GM19025 (cell line): ENCODE data around the gene SIPA1L3.

ENCODE experiments used
- ATAC-seq: cut with Tn5 transposase; IDR thresholded peaks from one replicate; pipeline ENCODE4 v1.9.1; 2021; ENCODE audit warnings: mild to moderate bottlenecking, low read depth, moderate library complexity; ENCODE audit not compliant: unreplicated experiment

The SIPA1L3 gene

GRCh38 chr19:38175422-38175821 is 268.4 kb downstream of the SIPA1L3 start:
- no peak for ATAC-seq

GRCh38 chr19:38180071-38180470 is 273.1 kb downstream of the SIPA1L3 start:
- ATAC-seq, result no peak

DNA sequence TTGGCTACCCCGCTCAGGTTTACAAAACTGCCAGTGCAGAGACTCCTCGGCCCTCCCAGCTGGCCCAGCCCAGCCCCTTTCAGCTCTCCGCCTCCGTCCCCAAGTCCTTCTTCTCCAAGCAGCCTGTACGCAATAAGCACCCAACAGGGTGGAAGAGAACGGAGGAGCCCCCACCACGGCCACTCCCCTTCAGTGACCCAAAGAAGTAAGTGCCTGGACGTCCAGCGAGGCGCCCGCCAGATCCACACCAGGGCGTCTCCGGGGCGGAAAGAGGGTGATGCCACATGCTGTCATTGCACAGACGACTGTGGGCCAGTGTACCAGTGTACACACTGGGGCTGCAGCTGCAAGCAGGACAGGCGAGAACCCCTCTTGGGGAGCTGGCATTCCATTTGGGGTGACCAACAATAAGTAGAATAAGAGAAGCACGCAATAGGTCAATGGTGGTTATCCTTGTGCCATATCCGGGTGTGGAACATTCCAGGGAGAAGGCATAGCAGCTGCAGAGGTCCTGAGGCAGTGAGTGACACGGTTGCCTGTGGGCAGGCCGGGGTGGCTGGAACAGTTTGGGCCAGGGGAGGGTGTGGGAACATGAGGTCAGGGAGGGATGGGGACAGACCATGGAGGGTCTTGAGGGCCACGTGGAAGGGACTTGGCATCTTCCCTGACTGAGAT is 275.7 kb downstream of the SIPA1L3 start:
- ATAC-seq, result no peak

DNA sequence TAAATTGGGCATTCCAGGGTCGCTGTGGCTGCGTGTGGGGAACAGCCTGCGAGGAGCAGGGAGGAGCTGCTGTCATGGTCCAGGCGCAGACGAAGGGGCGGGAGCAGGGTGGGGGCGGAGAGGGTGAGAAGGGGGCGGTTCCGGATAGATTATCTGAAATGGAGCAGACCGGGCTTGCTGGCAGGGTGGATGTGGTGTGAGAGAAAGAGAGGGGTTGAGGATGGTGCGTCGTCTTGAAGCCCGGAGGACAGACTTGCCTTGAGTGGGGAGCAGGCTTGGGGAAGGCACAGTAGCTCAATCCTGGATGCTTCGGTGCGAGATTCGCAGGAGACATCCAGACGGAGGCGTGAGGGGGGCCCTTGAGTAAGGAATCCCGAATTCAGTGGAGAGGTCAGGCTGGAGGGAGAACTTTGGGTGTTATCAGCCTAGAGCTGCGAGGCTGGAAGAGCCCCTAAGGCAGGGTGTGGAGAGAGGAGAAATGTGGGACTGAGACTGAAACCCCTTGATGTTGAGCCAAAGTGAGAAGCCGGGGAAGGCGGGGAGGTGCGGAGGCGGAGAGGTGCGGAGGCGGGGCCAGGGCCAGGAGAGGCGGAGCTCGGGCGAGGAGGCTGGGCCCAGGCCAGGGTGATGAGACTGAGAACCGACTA is 276.4 kb downstream of the SIPA1L3 start:
- ATAC-seq, result no peak

DNA sequence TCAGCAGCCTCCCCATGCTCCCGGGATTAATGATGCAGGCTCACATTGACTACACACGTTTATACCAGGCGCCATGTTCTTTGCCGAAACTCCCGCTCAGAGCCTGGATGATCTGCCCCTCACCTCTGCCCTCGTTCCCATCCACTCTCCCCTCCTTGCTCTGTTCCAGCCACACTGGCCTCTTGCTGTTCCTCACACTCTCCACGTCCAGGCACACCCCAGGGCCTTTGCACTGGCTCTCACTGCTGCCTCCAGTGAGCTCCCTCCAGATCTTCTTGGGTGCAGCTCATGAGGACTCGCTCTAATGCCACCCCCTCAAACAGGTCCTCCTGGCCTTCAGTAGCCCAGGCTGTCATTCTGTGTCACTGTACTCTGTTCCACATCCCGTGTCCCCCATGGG is 277.8 kb downstream of the SIPA1L3 start:
- ATAC-seq, result no peak

- ATAC-seq, result no peak
Measured at GRCh38 chr19:38185562-38185961, 278.6 kb downstream of the SIPA1L3 start.

- no peak for ATAC-seq
Measured at GRCh38 chr19:38190061-38190460, 283.1 kb downstream of the SIPA1L3 start.

- no peak for ATAC-seq
Measured at GRCh38 chr19:38190793-38191192, 283.8 kb downstream of the SIPA1L3 start.

GRCh38 chr19:38191747-38192146 is 284.7 kb downstream of the SIPA1L3 start:
- no peak for ATAC-seq

DNA sequence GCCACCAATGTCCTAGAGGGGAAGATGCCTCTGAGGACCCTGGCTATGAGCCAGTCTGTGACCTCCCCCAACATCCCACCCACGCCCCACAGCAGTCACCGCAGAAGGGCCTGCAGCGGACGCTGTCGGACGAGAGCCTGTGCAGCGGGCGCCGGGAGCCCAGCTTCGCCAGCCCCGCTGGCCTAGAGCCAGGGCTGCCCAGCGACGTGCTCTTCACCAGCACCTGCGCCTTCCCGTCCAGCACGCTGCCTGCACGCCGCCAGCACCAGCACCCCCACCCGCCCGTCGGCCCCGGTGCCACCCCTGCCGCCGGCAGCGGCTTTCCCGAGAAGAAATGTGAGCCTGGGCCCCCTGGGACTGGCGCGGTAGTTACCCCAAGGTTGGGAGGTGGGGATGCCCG is 286.4 kb downstream of the SIPA1L3 start:
- no peak for ATAC-seq

GRCh38 chr19:38194061-38194701 is 287.2 kb downstream of the SIPA1L3 start:
- ATAC-seq, result no peak

DNA sequence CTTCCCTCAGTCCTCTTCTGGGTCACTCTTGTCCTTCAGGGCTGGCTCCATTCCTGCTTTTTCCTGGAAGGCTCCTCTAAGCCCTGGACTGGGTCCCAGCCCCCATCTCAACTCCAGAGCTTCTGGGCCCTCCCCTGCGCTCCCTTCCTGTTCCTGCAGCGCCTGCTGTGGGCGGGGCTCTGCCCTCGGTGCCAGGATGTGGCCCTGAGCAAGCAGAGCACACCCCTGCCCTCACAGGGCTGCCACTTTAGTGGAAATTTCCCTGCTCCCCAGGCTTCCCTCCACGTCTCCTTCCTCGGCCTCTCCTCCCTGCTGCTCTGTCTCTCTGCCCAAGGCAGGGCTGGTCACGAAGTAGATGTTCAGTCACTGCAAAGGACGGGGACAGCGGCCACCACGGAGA is 288.2 kb downstream of the SIPA1L3 start:
- no peak for ATAC-seq

DNA sequence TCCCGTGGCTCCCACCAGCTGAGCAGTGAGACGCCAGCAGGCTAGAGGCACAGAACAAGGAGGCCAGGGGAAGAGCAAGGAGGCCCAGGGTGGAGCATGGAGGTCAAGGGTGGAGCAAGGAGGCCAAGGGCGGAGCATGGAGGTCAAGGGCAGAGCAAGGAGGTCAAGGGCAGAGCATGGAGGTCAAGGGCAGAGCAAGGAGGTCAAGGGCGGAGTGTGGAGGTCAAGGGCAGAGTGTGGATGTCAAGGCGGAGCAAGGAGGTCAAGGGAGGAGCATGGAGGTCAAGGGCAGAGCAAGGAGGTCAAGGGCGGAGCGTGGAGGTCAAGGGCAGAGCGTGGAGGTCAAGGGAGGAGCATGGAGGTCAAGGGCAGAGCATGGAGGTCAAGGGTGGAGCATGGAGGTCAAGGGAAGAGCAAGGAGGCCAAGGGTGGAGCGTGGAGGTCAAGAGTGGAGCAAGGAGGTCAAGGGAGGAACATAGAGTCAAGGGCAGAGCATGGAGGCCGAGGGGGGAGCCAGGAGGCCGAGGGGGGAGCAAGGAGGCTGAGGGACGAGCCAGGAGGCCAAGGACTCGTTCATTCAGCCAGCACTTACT is 289.3 kb downstream of the SIPA1L3 start:
- ATAC-seq, result no peak

- no peak for ATAC-seq
Measured at GRCh38 chr19:38196948-38197656, 290.1 kb downstream of the SIPA1L3 start.

GRCh38 chr19:38197937-38198704 is 291.1 kb downstream of the SIPA1L3 start:
- no peak for ATAC-seq

- ATAC-seq, result no peak
Measured at GRCh38 chr19:38199340-38199739, 292.3 kb downstream of the SIPA1L3 start.

- no peak for ATAC-seq
Measured at GRCh38 chr19:38201731-38202130, 294.7 kb downstream of the SIPA1L3 start.

- no peak for ATAC-seq
Measured at GRCh38 chr19:38202504-38202903, 295.5 kb downstream of the SIPA1L3 start.

DNA sequence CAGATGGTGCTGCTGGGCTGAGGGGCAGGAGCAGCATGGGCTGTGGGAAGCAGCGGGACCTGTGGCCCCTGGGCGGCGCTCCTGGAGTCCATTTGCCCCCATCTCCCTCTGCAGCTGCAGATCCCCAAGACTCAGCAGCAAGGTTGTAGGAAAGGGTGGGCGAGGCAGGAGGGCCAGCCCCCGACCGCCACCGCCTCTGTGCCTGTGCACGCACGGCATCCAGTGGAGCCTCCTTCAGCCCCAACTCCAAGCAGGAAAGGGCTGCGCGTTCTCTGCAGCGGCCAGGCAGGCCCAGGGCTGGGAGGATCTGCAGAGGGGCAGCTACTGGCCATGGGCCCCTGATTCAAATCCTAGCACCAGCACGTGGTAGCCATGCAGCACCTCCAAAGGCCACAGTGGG is 296.2 kb downstream of the SIPA1L3 start:
- no peak for ATAC-seq

- no peak for ATAC-seq
Measured at GRCh38 chr19:38204096-38204495, 297.1 kb downstream of the SIPA1L3 start.
